Endodermal cell (in vitro differentiated cells): ENCODE data around the gene RPLP2. TPM values are rescaled to one million over a fixed set of nuclear protein-coding genes. Genes with fewer than 3 reads are reported as not detected.

Experiments used
- DNase-seq: peaks from one replicate; pipeline ENCODE4 v3.0.0-alpha.2; 2017
- H3K27ac ChIP-seq: 2 replicates; pipeline ENCODE4 v1.5.1; 2013; ENCODE audit warnings: mild to moderate bottlenecking, low read depth, low read length, moderate library complexity
- H3K27me3 ChIP-seq: 2 replicates; pipeline ENCODE4 v1.6.1; 2013; ENCODE audit warnings: mild to moderate bottlenecking, low read length, moderate library complexity; ENCODE audit not compliant: insufficient read depth, control insufficient read depth, poor library complexity, severe bottlenecking
- H3K36me3 ChIP-seq: 2 replicates; pipeline ENCODE4 v1.7.0; 2013; ENCODE audit warnings: mild to moderate bottlenecking, low read length, moderate library complexity; ENCODE audit not compliant: control insufficient read depth, insufficient read depth
- H3K4me1 ChIP-seq: one replicate; pipeline ENCODE4 v1.7.0; 2013; ENCODE audit warnings: low read length; ENCODE audit not compliant: control insufficient read depth, insufficient read depth
- H3K4me3 ChIP-seq: 2 replicates; pipeline ENCODE4 v1.5.1; 2013; ENCODE audit warnings: mild to moderate bottlenecking, low read length, moderate library complexity
- H3K9ac ChIP-seq: 2 replicates; pipeline ENCODE4 v1.6.1; 2013; ENCODE audit warnings: mild to moderate bottlenecking, low read length, moderate library complexity; ENCODE audit not compliant: poor library complexity, severe bottlenecking; ENCODE audit errors: extremely low read depth
- H3K9me3 ChIP-seq: 2 replicates; pipeline ENCODE4 v1.6.1; 2013; ENCODE audit warnings: mild to moderate bottlenecking, low read length, moderate library complexity; ENCODE audit not compliant: control insufficient read depth
- H3K27ac Mint-ChIP-seq: 2 replicates; pipeline ENCODE4 v1.8.0; 2020; ENCODE audit warnings: mixed read lengths
- H3K27me3 Mint-ChIP-seq: 2 replicates; pipeline ENCODE4 v1.8.0; 2021; ENCODE audit warnings: mild to moderate bottlenecking, mixed read lengths; ENCODE audit not compliant: insufficient read depth
- H3K36me3 Mint-ChIP-seq: 2 replicates; pipeline ENCODE4 v1.8.0; 2020; ENCODE audit warnings: low read depth, mixed read lengths
- H3K4me1 Mint-ChIP-seq: 2 replicates; pipeline ENCODE4 v1.8.0; 2020; ENCODE audit warnings: mixed read lengths
- H3K4me3 Mint-ChIP-seq: 2 replicates; pipeline ENCODE4 v1.8.0; 2020; ENCODE audit warnings: mild to moderate bottlenecking, moderate library complexity, mixed read lengths
- H3K9me3 Mint-ChIP-seq: 2 replicates; pipeline ENCODE4 v1.8.0; 2020; ENCODE audit warnings: mild to moderate bottlenecking, mixed read lengths
- WGBS, 2 experiments: methylation state at CpG; one replicate each; pipeline versions ENCODE4 v1.1.5 to v1.1.7; 2013; ENCODE audit warnings: missing lambda C conversion rate in 2 of 2, mixed read lengths in 1 of 2; ENCODE audit not compliant: insufficient coverage in 1 of 2, insufficient read length in 1 of 2; 5-methylcytosine and 5-hydroxymethylcytosine counted together
- total RNA-seq, 2 donors: library from RNA; stranded (reverse); fragmentation: NEBNext Ultra II Directional in 1 of 2; extraction: Animal tissue kit (Norgen Biotek cat#: 25700) in 1 of 2; gene quantifications; 2 replicates in 1 of 2; 3 replicates in 1 of 2; pipeline ENCODE4 v1.2.1, GENCODE V29; 2021
- TF ChIP-seq, protein P1 (sequence below): fragments of 200-600 bp; sonication (generic); conservative IDR thresholded peaks from 2 replicates; pipeline ENCODE4 v1.5.0; 2021; ENCODE audit warnings: antibody characterized with exemption, mild to moderate bottlenecking

The RPLP2 gene
- total RNA-seq, 2 donors from 2014 or later = 1,966 to 2,020 TPM

DNA sequence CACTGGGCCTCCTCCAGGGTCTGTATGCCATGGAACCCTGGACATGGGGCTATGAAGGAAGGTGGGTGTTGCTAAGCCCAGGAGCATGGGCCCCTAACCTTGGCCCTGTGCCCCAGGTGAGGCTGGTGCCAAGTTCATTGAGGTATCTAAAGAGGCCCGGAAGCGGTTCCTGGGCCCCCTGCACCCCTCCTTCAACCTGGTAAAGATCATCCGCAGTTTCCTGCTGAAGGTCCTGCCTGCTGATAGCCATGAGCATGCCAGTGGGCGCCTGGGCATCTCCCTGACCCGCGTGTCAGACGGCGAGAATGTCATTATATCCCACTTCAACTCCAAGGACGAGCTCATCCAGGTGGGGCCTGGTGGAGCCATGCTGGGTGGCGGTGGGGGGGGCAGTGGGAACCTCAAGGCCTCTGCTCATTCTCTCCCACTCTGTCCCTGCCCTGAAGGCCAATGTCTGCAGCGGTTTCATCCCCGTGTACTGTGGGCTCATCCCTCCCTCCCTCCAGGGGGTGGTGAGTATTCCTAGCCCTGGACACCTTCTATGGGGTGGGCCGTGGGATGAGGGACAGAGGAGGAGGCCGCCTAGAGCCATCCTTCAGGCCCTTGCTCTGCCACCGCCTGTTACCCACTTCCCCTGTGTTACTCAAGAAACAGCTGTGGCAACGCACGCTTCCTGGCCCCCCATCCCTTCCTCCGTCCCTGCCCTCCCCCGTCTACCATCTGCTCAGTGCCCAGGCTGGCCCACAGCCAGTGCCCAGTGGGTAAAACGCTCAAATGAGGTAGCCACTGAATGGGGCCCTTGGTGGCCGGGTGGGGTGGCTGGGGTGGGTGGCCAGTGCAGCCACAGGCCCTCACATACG, 12.0 kb downstream of the RPLP2 start:
- Histone ChIP-seq H3K9me3 (no peaks in the 10 kb centered on the region), H3K4me1 (no peaks in the 10 kb centered on the region), H3K27me3 (peaks cover 17% of the 10 kb centered on the region), H3K4me3 (no peak overlapping the region), H3K27ac (no peak overlapping the region), H3K36me3 (no peaks in the 10 kb centered on the region), H3K9ac (no peak overlapping the region)
- H3K27me3 Mint-ChIP-seq = peaks cover 3% of the 10 kb centered on the region
- no peak overlapping the region for H3K4me3 Mint-ChIP-seq
- WGBS, 2 experiments = 93 to 99% methylated on average over 11 to 22 of the region's 22 CpGs
- TF ChIP-seq, protein P1, sequence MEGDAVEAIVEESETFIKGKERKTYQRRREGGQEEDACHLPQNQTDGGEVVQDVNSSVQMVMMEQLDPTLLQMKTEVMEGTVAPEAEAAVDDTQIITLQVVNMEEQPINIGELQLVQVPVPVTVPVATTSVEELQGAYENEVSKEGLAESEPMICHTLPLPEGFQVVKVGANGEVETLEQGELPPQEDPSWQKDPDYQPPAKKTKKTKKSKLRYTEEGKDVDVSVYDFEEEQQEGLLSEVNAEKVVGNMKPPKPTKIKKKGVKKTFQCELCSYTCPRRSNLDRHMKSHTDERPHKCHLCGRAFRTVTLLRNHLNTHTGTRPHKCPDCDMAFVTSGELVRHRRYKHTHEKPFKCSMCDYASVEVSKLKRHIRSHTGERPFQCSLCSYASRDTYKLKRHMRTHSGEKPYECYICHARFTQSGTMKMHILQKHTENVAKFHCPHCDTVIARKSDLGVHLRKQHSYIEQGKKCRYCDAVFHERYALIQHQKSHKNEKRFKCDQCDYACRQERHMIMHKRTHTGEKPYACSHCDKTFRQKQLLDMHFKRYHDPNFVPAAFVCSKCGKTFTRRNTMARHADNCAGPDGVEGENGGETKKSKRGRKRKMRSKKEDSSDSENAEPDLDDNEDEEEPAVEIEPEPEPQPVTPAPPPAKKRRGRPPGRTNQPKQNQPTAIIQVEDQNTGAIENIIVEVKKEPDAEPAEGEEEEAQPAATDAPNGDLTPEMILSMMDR = no peak
- no peak for DNase-seq
- H3K9me3 Mint-ChIP-seq = no peaks in the 10 kb centered on the region
- no peak overlapping the region for H3K27ac Mint-ChIP-seq
- no peaks in the 10 kb centered on the region for H3K4me1 Mint-ChIP-seq
- H3K36me3 Mint-ChIP-seq = peaks cover 13% of the 10 kb centered on the region

DNA sequence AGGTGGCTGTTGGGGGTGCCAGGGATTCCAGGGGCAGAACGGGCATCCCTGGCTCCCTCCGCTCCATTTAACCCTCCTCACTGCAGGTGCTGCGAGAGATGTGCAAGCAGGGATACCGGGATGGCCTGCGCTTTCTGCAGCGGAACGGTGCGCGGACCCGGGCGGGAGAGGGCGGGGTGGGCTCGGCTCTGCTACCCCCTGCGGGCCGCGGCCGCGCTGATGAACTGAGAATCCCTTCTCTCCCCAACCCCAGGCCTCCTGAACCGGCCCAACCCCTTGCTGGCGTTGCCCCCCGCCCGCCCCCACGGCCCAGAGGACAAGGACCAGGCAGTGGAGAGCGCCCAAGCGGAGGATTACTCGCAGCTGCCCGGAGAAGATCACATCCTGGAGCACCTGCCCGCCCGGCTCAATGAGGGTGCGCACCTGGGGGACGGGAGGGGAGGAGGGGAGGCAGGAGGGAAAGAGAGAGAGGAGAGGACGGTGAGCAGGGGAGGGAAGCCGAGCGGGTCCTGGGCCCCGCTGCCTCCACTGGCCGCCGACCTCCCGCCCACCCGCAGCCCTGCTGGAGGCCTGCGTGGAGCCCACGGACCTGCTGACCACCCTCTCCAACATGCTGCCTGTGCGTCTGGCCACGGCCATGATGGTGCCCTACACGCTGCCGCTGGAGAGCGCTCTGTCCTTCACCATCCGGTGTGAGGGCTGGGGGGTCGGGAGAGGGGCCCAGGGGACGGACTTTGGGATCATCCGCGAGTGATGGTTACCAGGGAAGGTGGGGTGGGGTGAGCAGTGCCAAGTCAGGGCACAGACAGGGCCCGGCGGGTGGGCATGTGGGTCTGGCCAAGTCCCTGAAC, 13.9 kb downstream of the RPLP2 start:
- H3K9ac ChIP-seq = no peak overlapping the region
- Mint-ChIP-seq H3K4me1 (peaks cover 9% of the 10 kb centered on the region), H3K4me3 (no peak overlapping the region), H3K36me3 (peaks cover 13% of the 10 kb centered on the region), H3K27ac (no peak overlapping the region), H3K27me3 (peaks cover 14% of the 10 kb centered on the region), H3K9me3 (no peaks in the 10 kb centered on the region)
- no peak for DNase-seq
- no peak overlapping the region for H3K4me3 ChIP-seq
- TF ChIP-seq, protein P1 = no peak
- H3K9me3 ChIP-seq = no peaks in the 10 kb centered on the region
- H3K36me3 ChIP-seq = no peaks in the 10 kb centered on the region
- 94 to 96% methylated on average over 24 to 53 of the region's 53 CpGs for WGBS, 2 experiments
- no peak overlapping the region for H3K27ac ChIP-seq
- peaks cover 32% of the 10 kb centered on the region for H3K27me3 ChIP-seq
- H3K4me1 ChIP-seq = no peaks in the 10 kb centered on the region

DNA sequence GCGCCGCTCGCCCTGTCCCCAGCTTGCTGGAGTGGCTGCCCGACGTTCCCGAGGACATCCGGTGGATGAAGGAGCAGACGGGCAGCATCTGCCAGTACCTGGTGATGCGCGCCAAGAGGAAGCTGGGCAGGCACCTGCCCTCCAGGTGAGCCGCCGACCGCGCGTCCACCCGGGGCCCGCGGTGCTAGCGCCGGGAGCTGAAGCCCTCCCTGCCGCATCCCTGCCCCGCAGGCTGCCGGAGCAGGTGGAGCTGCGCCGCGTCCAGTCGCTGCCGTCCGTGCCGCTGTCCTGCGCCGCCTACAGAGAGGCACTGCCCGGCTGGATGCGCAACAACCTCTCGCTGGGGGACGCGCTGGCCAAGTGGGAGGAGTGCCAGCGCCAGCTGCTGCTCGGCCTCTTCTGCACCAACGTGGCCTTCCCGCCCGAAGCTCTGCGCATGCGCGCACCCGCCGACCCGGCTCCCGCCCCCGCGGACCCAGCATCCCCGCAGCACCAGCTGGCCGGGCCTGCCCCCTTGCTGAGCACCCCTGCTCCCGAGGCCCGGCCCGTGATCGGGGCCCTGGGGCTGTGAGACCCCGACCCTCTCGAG, 14.6 kb downstream of the RPLP2 start:
- no peak overlapping the region for H3K27ac ChIP-seq
- Mint-ChIP-seq H3K4me1 (peaks cover 15% of the 10 kb centered on the region), H3K27ac (no peak overlapping the region), H3K9me3 (no peaks in the 10 kb centered on the region), H3K27me3 (peaks cover 22% of the 10 kb centered on the region), H3K4me3 (no peak overlapping the region), H3K36me3 (peaks cover 13% of the 10 kb centered on the region)
- no peak for DNase-seq
- H3K9me3 ChIP-seq = no peaks in the 10 kb centered on the region
- H3K27me3 ChIP-seq = peaks cover 39% of the 10 kb centered on the region
- H3K36me3 ChIP-seq = no peaks in the 10 kb centered on the region
- TF ChIP-seq, protein P1 = no peak
- 95 to 96% methylated on average over 38 to 59 of the region's 59 CpGs for WGBS, 2 experiments
- no peak overlapping the region for H3K4me3 ChIP-seq
- H3K9ac ChIP-seq = no peak overlapping the region
- H3K4me1 ChIP-seq = peaks cover 4% of the 10 kb centered on the region
